GDM1 (cell line): ENCODE measurements around the gene GNGT2.

Experiments used
- DNase-seq: peaks from one replicate; lab custom pipeline; 2025; lab: John Stamatoyannopoulos, UW

GNGT2 gene

DNA sequence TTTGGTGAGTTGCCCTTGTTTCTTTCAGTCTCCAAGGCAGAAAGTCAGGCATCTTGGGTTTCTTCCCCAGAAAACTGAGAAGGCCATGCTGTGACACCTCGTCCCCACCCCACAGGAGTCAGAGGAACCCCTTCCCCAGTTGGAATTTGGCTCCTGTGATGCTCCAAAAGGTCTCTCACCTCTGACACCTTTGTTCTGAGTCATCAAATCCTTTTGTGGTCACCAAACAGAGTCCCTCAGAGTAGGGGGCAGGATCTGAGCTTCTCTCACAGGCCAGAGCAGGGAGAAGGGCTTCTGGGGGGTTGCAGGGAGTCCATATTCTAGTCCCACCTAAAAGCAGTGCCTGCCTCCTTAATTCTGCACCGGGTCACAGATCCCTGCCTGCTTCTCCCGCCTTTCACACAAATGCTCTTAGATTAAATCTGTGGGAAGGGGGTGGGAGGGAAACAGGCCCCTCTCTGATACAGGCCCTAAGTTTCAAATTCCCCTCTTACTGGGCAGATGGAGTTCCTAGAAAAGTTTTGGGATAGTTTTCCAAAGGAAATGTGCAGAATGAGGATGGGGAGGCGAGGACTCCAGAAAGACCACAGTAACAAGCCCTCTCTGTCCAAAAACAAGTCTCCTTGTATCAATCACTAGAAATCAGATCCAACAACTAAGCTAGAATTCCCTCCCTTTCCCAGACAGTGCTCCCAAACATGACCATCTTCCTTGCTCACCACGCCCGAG lies 18.9 kb upstream of the GNGT2 start:
- no peak for DNase-seq

DNA sequence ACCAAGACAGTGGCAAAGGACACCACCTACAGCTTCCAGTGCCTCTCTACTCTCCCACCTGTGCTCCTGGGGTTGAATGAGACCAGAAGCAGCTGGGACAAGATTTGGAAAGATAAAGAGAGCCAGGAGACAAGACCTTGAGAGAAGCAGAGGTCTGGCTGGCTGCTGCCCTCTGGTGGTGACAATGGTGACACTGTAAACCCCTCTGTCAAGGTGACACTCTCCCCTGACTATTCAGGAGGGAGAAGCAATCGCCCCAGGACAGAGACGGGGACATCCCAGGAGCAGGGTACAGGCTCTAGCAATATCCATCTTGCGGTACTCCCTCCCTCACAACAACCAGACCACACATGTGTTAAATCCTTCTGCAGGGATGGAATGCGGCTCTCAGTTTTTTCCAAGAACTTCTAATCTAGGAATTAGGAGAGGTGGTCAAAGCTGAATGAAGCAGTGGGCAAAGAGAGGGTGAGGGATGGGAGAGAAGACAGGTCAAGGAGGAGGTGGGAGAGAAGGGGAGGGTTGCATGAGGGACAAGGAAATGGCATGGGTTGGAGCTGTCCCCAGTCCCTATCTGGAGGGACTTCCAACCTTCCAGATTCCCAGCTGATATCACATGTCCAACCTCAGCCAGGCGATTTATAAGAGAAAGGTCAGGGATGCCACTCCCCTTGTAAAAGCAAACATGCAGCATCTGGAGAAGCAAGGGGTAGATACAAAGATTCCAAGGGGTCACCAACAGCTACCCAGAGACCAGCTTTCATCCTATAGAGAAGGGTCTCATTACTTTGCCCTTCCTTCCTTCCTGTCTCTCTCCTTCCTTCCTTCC lies 17.3 kb upstream of the GNGT2 start:
- DNase-seq, result peak; percentile 57

DNA sequence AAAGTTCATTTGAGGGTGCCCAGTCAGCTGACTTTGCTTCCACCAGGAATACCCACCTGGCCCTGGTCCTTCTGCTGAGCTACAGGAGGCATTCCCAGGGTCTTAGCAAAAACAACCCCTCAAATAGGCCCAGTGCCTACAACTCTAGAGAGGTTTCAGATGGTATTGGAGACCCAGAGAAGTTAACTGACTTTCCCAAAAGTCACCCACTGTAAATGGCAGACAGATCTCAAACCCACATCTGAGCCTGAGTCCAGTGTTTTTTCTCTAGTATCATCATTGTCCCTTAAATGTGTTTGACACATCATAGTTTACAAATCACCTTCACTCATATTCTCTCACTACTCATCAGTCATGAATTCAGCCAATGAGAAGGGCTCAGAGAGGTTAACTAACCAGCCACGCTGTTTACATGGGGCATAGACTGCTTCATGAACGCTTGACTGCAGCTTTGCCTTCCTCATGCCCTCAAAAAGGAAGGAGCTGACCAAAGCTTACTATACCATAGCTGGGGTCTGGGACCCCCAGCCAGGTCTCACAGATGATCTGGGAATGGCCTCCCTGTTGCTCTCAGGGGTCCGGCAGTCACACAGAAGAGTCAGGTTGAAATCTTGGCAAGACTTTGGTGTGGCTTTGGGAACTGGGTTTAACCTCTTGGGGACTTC lies 16.5 kb upstream of the GNGT2 start:
- no peak for DNase-seq

DNA sequence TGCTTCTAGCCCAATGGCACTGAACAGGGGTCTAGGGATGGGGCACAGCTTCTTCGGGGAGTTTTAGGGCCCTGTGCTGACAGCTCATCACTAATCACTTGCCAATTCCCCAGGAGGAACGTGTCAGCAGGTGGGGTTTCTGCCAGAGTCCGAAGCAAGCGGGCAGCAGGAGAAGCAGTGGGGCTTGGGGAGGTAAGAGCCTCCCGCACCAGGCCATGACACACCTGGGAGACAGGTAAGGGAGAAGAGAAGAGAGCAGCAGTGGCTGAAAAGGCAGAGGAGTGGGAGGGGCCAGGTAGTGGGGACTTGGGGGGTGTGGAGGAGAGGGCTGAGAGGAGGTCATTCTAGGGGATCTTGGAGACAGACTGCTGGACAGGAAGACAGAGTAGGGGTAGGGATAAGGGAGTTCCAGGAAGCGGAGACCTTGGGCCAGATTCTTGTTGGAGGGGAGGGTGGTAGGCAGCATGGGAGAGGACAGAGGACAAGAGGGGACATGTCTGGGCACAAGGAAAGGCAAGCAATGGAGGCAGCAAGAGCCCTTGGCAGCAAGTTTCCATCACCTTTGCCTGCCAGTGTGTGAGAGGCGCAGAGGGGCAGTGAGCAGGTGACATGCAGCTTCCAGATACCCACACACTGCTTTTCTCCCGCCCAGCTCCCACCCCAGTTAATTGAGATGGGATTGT lies 15.3 kb upstream of the GNGT2 start:
- DNase-seq, result no peak

DNA sequence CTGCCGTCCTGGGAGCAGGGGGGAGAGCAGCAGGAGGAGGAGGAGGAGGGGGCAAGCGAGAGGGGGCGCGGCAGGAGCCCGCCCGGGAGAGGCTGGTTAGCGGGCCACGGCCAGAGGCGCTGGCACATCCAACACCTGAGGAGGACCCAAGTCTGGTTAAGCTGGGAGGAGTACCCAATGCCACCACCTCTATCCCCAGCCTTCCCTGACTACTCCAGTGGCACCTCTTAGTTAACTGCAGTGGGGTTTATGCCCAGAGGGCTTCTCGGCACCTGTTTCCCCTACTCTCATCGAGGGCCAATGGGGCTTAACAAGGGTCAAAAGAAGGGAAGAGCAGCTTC lies 14.6 kb upstream of the GNGT2 start:
- DNase-seq, result no peak

DNA sequence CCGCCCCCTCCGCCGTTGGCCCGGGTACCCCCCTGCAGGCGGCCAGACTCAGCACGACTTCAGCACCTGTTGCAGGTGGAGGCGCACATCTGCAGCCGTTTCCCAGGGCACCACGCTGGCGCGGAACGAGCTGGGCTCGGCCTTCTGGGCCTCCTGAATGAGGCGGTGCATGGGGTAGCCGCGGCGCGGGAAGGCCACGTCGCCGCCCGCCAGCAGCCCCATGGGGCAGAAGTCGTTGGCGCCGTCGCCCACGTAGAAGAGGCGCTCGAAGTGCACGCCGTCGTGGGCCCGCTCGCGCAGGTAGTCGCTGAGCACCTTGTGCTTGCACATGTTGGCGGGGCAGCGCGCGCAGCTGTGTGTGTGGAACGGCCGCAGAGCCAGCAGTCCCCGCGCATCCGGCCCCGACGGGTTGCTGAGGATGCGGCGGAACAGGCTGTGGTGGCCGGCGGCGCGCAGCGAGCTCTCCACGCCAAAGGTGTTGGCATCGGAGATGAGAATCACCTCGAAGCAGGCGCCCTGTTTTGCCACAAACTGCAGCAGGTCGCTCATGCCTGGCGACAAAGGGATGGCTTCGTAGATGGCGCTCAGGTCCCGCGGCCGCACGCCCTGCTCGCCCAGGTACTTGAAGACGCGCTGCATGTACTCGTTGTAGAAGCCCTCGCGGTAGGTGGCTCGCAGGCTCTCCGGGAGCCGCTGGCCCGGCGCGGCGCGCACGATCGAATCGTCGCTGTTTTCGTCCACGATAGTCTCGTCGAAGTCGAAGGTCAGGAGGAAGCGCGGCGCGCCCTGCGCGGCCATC lies 14.0 kb upstream of the GNGT2 start:
- no peak for DNase-seq

DNA sequence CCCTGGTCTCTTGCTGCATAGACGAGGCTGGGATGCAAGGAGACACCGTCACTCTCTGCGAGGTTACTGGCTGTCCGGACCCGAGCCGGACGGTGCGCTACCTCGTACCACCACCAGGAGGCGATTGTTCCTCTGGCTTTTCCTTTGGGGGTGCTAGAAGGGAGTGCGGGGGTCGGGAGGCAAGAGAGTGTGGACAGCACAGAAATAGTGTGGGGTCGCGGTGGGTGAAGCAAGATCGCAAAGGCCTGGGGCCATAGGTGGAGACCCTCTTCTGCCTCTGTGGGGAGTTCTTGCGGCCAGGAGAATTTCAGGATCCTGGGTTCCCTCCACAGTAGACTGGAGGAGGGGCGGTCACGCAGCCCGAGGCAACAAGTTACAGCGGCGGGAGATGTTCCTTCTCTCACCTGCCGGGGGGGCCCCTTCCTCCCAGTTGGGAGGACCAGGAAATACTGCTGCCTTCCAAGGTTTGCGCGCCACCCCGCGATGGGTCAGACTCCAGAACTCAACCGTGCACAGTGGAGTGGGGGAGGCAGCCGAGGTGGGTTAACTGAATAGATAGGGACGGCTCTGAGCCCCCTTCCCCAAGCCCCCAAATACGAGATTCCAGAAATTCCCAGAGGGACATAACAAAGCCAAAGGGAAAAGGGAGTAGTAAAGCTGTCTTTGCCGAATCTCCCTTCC lies 13.3 kb upstream of the GNGT2 start:
- no peak for DNase-seq

DNA sequence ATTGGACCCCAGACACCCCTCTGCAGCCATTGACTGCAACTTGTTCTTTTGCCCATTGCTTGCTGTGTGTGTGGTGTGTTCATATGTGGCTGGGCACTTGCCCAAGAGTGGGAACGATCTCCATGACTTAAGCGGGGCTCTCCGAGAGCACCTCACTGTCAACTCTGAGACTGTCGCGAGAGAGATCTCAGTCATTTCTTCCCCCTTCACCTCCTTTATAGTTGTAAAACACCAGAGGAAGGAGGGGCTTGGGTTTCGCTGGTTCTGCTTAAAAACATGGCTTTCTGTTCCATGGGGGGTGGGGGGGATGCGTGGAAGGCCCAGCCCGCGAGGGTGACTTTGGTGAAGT lies 12.8 kb upstream of the GNGT2 start:
- DNase-seq, result no peak

DNA sequence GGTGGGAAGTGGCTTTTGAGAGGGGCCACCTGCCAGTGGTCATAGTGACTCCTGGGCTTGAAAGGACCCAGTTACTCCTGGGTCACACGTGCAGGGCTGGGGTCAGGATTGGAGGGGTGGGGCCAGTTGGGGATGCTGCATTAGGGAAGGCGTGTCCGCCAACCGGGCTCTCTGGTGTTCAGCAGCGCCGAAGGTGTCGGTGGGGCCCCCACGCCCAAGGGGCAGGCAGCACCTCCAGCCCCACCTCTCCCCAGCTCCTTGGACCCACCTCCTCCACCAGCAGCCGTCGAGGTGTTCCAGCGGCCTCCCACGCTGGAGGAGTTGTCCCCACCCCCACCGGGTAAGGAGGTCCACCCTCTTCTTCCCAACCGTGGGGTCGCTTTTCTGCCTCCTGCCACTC lies 9.6 kb upstream of the GNGT2 start:
- DNase-seq, result no peak

DNA sequence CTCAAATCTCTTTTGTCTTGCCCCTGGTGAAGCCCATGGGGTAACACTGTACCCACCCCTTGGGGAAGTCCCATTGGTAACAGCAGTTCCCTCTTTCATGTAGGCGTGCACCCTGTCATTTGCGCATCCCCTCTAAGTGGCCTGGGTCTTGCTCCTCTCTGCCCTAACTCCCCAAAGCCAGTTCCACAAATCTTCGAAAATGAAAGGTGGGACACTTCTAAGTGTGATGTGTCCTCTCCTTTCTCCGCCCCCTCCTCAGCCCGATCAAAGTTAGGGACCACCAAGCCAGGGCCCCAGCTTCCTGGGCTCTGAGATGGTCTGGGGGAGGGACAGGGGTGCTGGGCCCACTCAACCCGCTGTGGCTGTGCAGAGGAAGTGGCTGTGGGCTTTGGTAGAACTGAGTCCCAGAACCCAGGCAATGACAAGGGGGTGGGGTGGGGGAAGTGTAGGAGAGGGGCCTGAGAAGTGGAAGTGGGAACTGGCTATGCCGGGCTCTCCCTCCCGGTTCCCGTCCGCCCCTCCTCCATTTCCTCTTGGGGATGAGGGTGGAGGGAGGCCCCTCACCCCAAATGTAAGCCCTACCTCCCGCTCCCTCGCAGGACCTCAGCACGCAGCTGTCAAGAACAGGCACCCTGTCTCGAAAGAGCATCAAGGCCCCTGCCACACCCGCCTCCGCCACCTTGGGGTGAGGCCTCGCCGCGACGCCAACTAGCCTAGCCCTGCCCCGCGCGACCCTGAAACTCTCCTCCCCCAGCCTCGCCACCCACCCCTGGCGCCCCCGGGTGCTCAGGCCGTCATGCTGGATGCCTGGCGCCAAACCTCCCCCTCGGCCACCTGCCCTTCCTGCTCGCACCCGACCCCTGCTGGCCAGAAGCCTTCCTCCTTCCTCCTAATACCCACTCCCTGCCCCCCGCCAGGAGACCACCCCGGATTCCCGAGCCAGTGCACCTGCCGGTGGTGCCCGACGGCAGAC lies 8.9 kb upstream of the GNGT2 start:
- peak; percentile 29 for DNase-seq

DNA sequence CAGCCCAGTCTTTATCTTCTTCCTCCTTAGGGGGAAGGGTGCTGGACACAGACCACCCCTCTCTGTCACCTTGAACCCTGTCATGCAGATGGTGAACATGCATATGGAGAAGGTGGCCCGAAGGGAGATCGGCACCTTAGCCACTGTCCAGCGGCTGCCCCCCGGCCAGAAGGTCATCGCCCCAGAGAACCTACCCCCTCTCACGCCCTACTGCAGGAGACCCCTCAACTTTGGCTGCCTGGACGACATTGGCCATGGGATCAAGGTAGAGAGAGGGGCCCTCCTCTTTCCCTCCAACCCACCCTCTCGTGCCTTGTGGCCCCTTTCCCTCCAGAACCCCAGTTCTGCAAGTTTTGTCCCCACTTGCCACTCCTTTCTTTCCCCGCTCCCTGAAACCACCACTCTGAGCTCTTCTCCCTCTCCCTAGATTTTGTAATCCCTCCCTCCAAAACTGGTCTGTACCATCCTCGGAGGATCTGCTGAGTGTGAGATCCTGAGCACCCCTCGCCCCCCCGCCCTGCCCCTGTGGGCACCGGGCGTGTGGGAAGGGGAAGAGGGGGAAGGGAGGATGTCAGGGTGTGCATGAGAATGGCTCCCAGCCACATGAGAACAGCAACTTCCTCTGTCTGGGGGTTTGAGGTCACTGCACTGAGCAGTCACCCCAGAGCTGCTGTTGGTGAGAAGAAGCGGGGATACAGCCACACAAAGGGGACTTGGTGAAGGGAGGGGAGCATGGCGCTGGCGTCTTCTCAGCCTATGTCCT lies 7.5 kb upstream of the GNGT2 start:
- peak; percentile 87 for DNase-seq

DNA sequence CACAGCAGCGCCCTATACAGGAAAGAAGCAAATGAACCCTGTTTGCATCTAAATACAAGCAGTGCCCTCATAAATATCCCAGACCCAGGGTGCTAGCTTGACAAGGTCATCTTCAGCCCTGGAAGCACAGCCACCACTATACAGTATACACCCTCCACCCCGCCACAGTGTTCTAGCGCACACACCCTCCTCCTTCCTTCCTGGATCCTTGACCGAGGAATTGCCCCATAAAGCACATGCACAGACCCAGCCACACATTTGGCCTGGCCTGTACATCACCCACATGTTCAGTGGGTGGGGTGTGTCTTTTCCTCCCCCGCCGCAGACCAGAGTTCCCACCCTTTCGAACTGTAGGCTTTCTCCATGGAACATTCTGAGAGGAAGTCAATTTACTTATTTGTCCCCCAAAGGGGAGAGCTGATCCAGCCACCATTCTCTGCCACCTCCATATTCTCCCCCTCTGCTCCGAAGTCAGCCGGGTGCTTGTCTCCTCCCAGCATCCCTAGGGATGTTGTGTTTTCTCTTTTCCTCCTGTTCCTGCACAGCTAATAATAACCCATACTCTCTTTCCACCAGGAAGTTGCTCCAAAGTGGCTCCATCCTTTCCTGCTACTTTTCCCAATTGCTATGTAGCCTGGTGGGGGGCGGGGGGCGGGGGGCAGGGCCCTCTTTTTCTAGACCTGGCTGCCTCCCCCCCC lies 6.7 kb upstream of the GNGT2 start:
- DNase-seq, result no peak

DNA sequence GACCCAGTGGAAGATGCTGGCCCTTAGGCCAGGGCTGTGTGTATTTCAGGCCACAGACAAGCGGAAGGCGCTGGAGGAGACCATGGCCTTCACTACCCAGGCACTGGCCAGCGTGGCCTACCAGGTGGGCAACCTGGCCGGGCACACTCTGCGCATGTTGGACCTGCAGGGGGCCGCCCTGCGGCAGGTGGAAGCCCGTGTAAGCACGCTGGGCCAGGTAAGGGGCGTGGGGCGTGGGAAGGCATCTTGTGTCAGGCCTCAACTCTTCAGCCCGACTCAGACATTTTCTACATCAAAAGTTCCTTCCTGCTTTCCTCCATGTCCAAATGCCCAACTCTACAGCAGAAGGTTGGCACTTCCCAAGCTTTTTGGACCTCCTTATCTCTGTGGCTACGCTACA lies 6.1 kb upstream of the GNGT2 start:
- DNase-seq, result no peak

DNA sequence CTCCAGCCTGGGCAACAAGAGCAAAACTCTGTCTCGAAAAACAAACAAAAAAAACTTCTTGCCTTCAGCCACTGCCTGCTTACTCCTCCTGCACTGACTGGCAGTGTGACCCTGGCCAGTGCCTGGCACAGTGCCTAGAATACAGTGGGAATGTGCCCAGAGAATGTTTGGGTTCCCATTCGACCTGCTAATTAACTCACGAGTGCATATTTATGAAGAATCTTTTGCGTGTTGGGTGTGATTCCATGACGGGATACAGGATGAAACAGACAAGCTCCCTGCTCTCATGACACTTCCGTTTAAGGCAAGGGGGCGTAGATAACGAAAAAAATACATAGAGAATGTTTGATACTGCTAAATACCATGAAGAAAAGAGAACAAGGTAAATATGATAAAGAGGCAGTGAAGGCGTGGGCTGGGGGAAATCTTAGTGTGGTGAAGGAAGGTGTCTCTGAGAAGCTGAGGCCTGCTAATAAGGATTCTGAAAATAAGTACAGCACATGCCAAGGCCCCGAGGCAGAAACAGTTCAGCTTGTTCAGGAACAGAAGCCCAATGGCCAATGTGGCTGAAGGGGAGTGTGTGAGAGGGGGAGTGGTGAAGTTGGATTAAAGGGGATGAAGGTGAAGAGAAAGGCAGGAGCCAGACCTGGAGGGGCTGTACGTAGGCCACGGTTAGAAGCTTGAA lies 4.4 kb upstream of the GNGT2 start:
- no peak for DNase-seq

DNA sequence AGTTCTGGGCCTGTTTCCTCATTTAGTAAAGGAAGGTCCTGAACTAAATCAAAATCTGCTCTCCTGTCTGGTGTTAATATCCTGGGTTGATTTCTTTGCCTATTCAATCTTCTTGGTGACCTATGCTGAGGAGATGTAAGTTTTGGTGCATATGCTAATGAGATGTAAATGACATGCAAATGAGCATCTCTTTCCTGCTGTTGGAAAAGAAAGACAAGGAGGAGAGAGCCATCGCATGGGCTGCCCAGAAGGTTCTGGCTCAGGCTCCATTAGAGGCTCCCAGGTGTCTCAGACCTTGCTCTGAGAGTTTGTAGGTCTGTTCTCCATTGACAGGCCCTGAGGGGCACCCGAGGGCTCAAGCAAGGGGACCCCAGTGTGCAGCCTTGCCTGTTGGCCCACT lies 3.5 kb upstream of the GNGT2 start:
- no peak for DNase-seq

DNA sequence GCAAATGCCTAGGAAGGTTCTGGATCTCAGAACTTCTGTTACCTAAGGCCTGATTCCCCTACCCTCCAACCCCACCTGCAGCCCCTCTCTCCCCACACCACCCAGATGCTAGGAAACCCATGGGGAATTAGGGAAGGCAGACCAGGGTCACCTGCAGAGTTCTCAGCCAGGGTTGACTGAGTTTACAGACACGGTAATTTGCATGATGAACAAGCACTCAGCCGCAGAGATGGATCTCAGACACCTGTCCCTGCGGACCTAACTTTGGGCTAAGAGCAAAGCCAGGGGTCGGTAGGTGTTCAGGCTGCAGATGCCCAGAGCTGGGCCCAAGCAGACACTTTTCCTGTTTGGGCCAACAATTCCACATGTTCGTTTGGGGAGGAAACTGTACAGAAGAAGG lies 3.0 kb upstream of the GNGT2 start:
- DNase-seq, result no peak

DNA sequence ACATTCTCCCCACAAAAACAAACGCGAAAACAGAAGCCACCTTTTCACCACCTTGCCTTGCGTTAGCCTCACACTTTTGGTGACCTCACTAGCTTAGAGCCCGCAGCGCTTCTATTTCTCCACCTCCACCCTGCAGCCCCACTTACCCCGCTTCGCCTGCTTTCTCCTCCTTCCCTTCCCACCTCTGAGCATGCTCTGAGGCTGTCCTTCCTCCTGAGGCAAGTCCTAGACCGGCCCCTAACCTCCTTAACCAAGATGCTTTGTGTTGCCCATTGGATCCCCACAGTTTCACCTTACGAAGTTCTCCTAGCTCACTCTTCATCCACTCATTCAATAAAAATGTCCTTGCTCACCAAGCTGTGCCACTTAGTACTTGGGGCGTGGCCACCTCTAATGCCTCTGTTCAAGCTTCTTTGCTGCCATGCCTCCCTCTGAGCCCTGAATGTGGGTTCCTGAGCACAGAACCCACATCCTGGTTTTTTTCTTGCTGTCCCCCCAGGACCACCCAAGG lies 1.3 kb downstream of the GNGT2 start:
- DNase-seq, result no peak

DNA sequence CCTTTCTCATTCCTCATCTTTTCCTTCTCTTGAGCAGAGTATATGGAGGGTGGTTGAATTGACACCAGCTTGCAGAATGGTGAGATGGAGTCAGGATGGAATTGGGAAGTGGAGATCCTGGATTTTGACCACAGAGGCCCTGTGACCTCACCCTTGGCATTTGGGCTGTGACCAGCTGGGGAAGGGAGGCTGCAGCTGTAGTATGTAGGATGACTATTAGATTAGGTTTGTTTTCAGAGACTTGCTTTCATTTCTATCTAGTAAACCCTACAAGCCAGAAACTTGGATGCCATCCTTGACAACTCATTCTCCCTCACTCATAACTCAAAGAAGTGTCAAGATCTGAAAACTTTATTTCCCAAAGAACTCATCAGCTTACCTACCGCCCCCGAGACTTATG lies 5.9 kb downstream of the GNGT2 start:
- DNase-seq, result no peak
